GM12891 (cell line): ENCODE data around the gene LRRC40.

Experiments
- POLR2A ChIP-seq: IDR thresholded peaks from 2 replicates; pipeline ENCODE4 v1.6.1; 2011; ENCODE audit warnings: low read depth, low read length, control low read depth
- SPI1 ChIP-seq: IDR thresholded peaks from 2 replicates; pipeline ENCODE4 v1.6.1; 2011; ENCODE audit warnings: low read depth, low read length, control low read depth

- TF ChIP-seq POLR2A (no peak), SPI1 (no peak)
These were observed 41.7 kb upstream of the LRRC40 start for GRCh38 chr1:70247122-70247521.
